Bronchial smooth muscle cell (primary cell): Measurements from ENCODE around the gene XIRP1. TPM values are rescaled to one million over a fixed set of nuclear protein-coding genes. Genes with fewer than 3 reads are reported as not detected.

Source experiments
- total RNA-seq: library from RNA; depleted of rRNA; stranded (reverse); fragments of >200 nt; gene quantifications from 2 replicates; pipeline ENCODE4 v1.2.1, GENCODE V29; 2014

The XIRP1 gene, protein sequence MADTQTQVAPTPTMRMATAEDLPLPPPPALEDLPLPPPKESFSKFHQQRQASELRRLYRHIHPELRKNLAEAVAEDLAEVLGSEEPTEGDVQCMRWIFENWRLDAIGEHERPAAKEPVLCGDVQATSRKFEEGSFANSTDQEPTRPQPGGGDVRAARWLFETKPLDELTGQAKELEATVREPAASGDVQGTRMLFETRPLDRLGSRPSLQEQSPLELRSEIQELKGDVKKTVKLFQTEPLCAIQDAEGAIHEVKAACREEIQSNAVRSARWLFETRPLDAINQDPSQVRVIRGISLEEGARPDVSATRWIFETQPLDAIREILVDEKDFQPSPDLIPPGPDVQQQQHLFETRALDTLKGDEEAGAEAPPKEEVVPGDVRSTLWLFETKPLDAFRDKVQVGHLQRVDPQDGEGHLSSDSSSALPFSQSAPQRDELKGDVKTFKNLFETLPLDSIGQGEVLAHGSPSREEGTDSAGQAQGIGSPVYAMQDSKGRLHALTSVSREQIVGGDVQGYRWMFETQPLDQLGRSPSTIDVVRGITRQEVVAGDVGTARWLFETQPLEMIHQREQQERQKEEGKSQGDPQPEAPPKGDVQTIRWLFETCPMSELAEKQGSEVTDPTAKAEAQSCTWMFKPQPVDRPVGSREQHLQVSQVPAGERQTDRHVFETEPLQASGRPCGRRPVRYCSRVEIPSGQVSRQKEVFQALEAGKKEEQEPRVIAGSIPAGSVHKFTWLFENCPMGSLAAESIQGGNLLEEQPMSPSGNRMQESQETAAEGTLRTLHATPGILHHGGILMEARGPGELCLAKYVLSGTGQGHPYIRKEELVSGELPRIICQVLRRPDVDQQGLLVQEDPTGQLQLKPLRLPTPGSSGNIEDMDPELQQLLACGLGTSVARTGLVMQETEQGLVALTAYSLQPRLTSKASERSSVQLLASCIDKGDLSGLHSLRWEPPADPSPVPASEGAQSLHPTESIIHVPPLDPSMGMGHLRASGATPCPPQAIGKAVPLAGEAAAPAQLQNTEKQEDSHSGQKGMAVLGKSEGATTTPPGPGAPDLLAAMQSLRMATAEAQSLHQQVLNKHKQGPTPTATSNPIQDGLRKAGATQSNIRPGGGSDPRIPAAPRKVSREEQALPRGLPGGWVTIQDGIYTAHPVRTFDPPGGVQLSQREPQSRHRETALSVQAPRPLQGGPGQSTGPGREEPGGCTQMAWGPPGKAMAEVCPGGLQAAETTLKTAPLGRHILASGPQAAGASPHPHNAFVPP (N-terminal part only)
- under 0.01 TPM in 1 of 2 replicates, not detected in the other for total RNA-seq

GRCh38 chr3:39192490-39193092 is at the start of gene XIRP1:
Gene XIRP1, minus strand, starts transcription at chr3:39192595. Its CDS starts 3,150 bp downstream, at chr3:39189445.

Other genes with a start within 250 kb of the XIRP1 start
- gene SCN11A, start 140.7 kb downstream of the XIRP1 start, total RNA-seq = under 0.01 TPM in 1 of 2 replicates, not detected in the other
- gene WDR48, start 140.6 kb downstream of the XIRP1 start, total RNA-seq = 39.2 and 54.2 TPM in 2 replicates
- gene GORASP1, start 85.0 kb downstream of the XIRP1 start, total RNA-seq = 30.3 and 32.1 TPM in 2 replicates
- gene TTC21A, start 84.9 kb downstream of the XIRP1 start, total RNA-seq = 4.6 and 4.8 TPM in 2 replicates
- gene CSRNP1, start 39.0 kb downstream of the XIRP1 start, total RNA-seq = 2.2 and 3.0 TPM in 2 replicates
- not detected in 2 replicates for gene CX3CR1, start 87.4 kb upstream of the XIRP1 start, total RNA-seq
- gene CCR8, start 137.1 kb upstream of the XIRP1 start, total RNA-seq = not detected in 2 replicates
- gene SLC25A38, start 190.8 kb upstream of the XIRP1 start, total RNA-seq = 17.3 and 19.9 TPM in 2 replicates
- gene RPSA, start 214.1 kb upstream of the XIRP1 start, total RNA-seq = 1,881 and 1,898 TPM in 2 replicates